Stimulated activated naive CD8-positive, alpha-beta T cell treated with anti-CD3 and anti-CD28 coated beads, Interleukin-15, amount 100 ng/mL, for 72 hours (primary cell): ENCODE results near the gene SERPINA9.
A peak's percentile ranks its signal among the peaks of the same experiment; 100 is the strongest.
"Not testable (repeated sequence)": the region's sequence is repeated elsewhere in the genome, so short reads cannot be mapped to it uniquely, and the experiment has no call there.

Experiments
- ATAC-seq: fragments of 150-1000 bp; cut with Tn5 transposase; 2 replicates; pipeline ENCODE4 v1.10.0; 2021; ENCODE audit warnings: mild to moderate bottlenecking, moderate library complexity
- DNase-seq, 2 donors: peaks; one replicate each; pipeline ENCODE4 v3.0.0; 2021 to 2022
- H3K27ac Mint-ChIP-seq, 2 donors: one replicate each; pipeline ENCODE4 v1.8.0; 2022; ENCODE audit warnings: mild to moderate bottlenecking in 2 of 2, mixed read lengths in 2 of 2, moderate library complexity in 2 of 2
- H3K27me3 Mint-ChIP-seq: one replicate; pipeline ENCODE4 v1.8.0; 2022; ENCODE audit warnings: mixed read lengths
- H3K4me1 Mint-ChIP-seq: one replicate; pipeline ENCODE4 v1.8.0; 2022; ENCODE audit warnings: mild to moderate bottlenecking, mixed read lengths
- H3K4me3 Mint-ChIP-seq, 2 donors: one replicate each; pipeline ENCODE4 v1.8.0; 2022; ENCODE audit warnings: mild to moderate bottlenecking in 2 of 2, mixed read lengths in 2 of 2, moderate library complexity in 1 of 2
- H3K9me3 Mint-ChIP-seq, 2 donors: one replicate each; pipeline ENCODE4 v1.8.0; 2022; ENCODE audit warnings: mixed read lengths in 2 of 2

SERPINA9 gene

GRCh38 chr14:94441130-94441529, 34.9 kb downstream of the SERPINA9 start:
- no peak for ATAC-seq
- Mint-ChIP-seq H3K27me3 (peaks cover 17% of the 10 kb centered on the region), H3K27ac (no peak overlapping the region), H3K9me3 (peaks cover 3 to 11% of the 10 kb centered on the region in 2 donors), H3K4me1 (no peaks in the 10 kb centered on the region), H3K4me3 (no peak overlapping the region)
- DNase-seq = no peak

GRCh38 chr14:94439453-94440057, 36.4 kb downstream of the SERPINA9 start:
- no peak overlapping the region for H3K4me3 Mint-ChIP-seq
- ATAC-seq = no peak
- H3K27me3 Mint-ChIP-seq = peaks cover 33% of the 10 kb centered on the region

DNA sequence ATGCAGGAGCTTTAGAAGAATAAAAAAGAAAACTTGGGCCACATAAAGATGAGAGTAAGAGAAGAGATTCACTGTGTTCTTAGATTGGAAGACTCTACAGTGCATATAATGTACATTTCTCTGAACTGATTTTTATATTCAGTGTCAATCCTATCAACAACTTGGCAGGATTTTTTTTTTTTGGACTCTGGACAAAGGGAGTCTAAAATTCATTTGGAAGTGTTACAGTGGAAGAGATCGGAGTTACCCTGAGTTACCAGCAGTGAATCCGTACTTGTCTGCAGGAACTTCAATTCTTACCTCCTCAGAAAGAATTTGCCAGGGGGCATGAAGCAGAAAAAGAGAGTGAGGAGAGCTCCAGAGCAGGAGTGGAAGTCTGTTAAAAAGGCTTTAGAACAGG, 47.4 kb downstream of the SERPINA9 start:
- no peak for ATAC-seq
- no peak overlapping the region for H3K4me3 Mint-ChIP-seq

More at GRCh38 chr14:94439453-94440057, 36.4 kb downstream of the SERPINA9 start:
- Mint-ChIP-seq H3K4me1 (no peaks in the 10 kb centered on the region), H3K9me3 (peaks cover 3 to 11% of the 10 kb centered on the region in 2 donors), H3K27ac (no peak overlapping the region)
- DNase-seq = no peak

GRCh38 chr14:94427016-94427613, 48.9 kb downstream of the SERPINA9 start:
- Mint-ChIP-seq H3K4me3 (no peak overlapping the region), H3K27me3 (peaks cover 42% of the 10 kb centered on the region), H3K9me3 (no peaks in the 10 kb centered on the region), H3K27ac (no peak overlapping the region), H3K4me1 (peaks cover 6% of the 10 kb centered on the region)
- ATAC-seq (no peak), DNase-seq (no peak)

More for the DNA sequence above, 47.4 kb downstream of the SERPINA9 start:
- no peak for DNase-seq
- no peaks in the 10 kb centered on the region for H3K4me1 Mint-ChIP-seq
- no peak overlapping the region for H3K27ac Mint-ChIP-seq
- H3K9me3 Mint-ChIP-seq = no peaks in the 10 kb centered on the region
- peaks cover 36% of the 10 kb centered on the region for H3K27me3 Mint-ChIP-seq

GRCh38 chr14:94426526-94426925, 49.5 kb downstream of the SERPINA9 start:
- DNase-seq (no peak), ATAC-seq (no peak)
- H3K4me3 Mint-ChIP-seq = no peak overlapping the region
- H3K27me3 Mint-ChIP-seq = peaks cover 45% of the 10 kb centered on the region
- H3K9me3 Mint-ChIP-seq = peaks cover 0 to 1% of the 10 kb centered on the region in 2 donors
- peaks cover 6% of the 10 kb centered on the region for H3K4me1 Mint-ChIP-seq
- no peak overlapping the region for H3K27ac Mint-ChIP-seq

DNA sequence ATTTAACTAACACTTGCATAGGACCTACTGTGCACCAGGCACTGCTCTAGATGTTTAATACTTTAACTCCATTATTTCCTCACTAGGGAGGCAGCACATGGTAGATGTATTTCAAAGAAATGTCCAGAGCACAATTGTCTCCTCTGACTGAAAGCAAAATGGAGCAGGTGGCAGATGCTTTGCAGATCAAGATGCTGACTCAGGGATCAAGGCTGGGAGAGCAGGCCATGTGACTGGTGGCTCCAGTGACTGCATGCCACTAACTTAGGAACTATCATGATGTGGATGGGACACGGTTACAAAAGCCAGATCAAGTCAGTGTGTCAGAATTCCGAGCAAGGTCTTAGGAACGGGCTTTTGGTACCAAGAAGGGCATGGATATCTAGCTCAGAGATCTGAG, 51.6 kb downstream of the SERPINA9 start:
- no peak overlapping the region for H3K4me3 Mint-ChIP-seq
- ATAC-seq (no peak), DNase-seq (no peak)
- H3K27me3 Mint-ChIP-seq = peaks cover 60% of the 10 kb centered on the region
- peaks cover 4 to 7% of the 10 kb centered on the region in 2 donors for H3K9me3 Mint-ChIP-seq
- H3K27ac Mint-ChIP-seq = no peak overlapping the region
- H3K4me1 Mint-ChIP-seq = peaks cover 6% of the 10 kb centered on the region

- Mint-ChIP-seq H3K4me1 (peaks cover 6% of the 10 kb centered on the region), H3K27ac (peak overlapping the region in 1 of 2 donors; percentile 58), H3K9me3 (peaks cover 5 to 12% of the 10 kb centered on the region in 2 donors), H3K27me3 (peaks cover 55% of the 10 kb centered on the region), H3K4me3 (peak overlapping the region in 1 of 2 donors; percentile 63)
- DNase-seq = peak; percentile 27 to 47
- peak; percentile 56 for ATAC-seq
Measured at GRCh38 chr14:94423453-94424056, 52.4 kb downstream of the SERPINA9 start.

DNA sequence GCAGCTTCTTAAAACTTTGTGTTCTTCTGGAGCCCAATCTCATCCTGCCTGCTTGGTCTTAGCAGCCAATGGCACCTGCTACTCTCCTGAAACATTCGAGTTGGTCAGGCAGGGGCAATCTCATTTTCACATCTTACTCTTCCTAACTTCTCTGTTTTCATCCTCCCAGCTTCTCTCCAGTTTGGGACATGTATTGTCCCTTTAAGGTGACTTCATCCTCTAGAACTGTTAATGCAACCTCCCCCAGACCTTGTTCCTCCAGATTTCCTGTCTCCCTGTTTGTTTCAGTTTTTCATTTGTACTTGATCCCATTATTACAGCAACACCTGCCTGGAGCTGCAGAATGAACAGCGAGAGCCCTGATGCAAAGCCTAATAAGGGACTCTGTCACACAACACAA, 54.7 kb downstream of the SERPINA9 start:
- no peak for ATAC-seq
- Mint-ChIP-seq H3K9me3 (peaks cover 10 to 22% of the 10 kb centered on the region in 2 donors), H3K4me3 (no peak overlapping the region), H3K27me3 (peaks cover 55% of the 10 kb centered on the region), H3K27ac (no peak overlapping the region), H3K4me1 (peaks cover 6% of the 10 kb centered on the region)
- DNase-seq = no peak

DNA sequence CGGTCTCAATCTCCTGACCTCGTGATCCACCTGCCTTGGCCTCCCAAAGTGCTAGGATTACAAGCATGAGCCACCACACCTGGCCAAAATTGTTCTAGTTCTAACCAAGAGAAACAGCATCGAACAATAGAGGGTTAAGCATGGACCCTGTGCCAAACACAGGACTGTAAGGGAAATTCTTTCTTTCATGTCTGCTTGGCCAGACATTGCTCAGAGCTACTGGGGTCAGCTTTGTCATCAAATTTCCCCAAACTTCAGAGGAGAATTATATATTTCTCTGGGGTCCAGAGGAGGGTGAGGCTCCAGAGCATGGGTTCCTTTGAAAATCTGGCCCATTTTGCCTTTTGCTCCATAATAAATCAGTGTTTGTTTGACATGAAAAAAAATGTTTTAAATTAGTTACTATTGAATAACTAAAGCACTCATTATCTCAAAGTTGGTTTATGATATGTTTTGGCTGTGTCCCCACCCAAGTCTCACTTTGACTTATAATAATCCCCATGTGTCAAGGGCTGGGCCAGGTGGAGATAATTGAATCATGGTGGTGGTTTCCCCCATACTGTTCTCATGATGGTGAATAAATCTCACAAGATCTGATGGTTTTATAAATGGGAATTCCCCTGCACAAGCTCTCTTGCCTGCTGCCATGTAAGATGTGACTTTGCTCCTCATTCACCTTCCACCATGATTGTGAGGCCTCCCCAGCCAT, 58.3 kb downstream of the SERPINA9 start:
- Mint-ChIP-seq H3K9me3 (peaks cover 15 to 34% of the 10 kb centered on the region in 2 donors), H3K27me3 (peaks cover 39% of the 10 kb centered on the region)
- not testable (repeated sequence) for H3K4me1 Mint-ChIP-seq, DNase-seq, ATAC-seq, H3K4me3 Mint-ChIP-seq, H3K27ac Mint-ChIP-seq
